WTC11 (cell line): ENCODE results near the gene PXN. TPM values are rescaled to one million over a fixed set of nuclear protein-coding genes. Genes with fewer than 3 reads are reported as not detected.

Source experiments
- ARID4B ChIP-seq: sonication (generic); formaldehyde crosslinking; IDR thresholded peaks from 2 replicates; pipeline ENCODE4 v1.8.0; 2023; ENCODE audit warnings: missing genetic modification reagents, mild to moderate bottlenecking, borderline replicate concordance
- ERG ChIP-seq: fragments of 250-450 bp; sonication (Bioruptor Pico); IDR thresholded peaks from 2 replicates; pipeline ENCODE4 v1.8.0; 2021; ENCODE audit warnings: mild to moderate bottlenecking
- MLX ChIP-seq: sonication (generic); formaldehyde crosslinking; IDR thresholded peaks from 2 replicates; pipeline ENCODE4 v1.8.1; 2023; ENCODE audit warnings: mild to moderate bottlenecking, missing genetic modification reagents, moderate library complexity
- NR2C2 ChIP-seq: sonication (generic); formaldehyde crosslinking; IDR thresholded peaks from 2 replicates; pipeline ENCODE4 v1.8.0; 2022; ENCODE audit warnings: mild to moderate bottlenecking, missing genetic modification reagents
- OVOL2 ChIP-seq: fragments of 250-450 bp; sonication (Bioruptor Pico); IDR thresholded peaks from 2 replicates; pipeline ENCODE4 v1.9.0; 2021; ENCODE audit warnings: mild to moderate bottlenecking, borderline replicate concordance
- PRRX2 ChIP-seq: fragments of 250-450 bp; sonication (Bioruptor Pico); IDR thresholded peaks from 2 replicates; pipeline ENCODE4 v1.8.0; 2021; ENCODE audit warnings: mild to moderate bottlenecking
- SMAD3 ChIP-seq: sonication (generic); formaldehyde crosslinking; IDR thresholded peaks from 2 replicates; pipeline ENCODE4 v1.8.0; 2022; ENCODE audit warnings: missing genetic modification reagents, mild to moderate bottlenecking, borderline replicate concordance
- TEAD1 ChIP-seq: sonication (generic); formaldehyde crosslinking; IDR thresholded peaks from 2 replicates; pipeline ENCODE4 v1.8.0; 2022; ENCODE audit warnings: mild to moderate bottlenecking, missing genetic modification reagents
- ZBTB43 ChIP-seq: sonication (generic); formaldehyde crosslinking; IDR thresholded peaks from 2 replicates; pipeline ENCODE4 v1.8.1; 2023; ENCODE audit warnings: mild to moderate bottlenecking, missing genetic modification reagents
- ZNF138 ChIP-seq: sonication (generic); formaldehyde crosslinking; conservative IDR thresholded peaks from 2 replicates; pipeline ENCODE4 v1.8.1; 2022; ENCODE audit warnings: mild to moderate bottlenecking, moderate library complexity, missing genetic modification reagents
- total RNA-seq: library from RNA; stranded (reverse); gene quantifications from 3 replicates; pipeline ENCODE4 v1.2.3, GENCODE V29; 2021
- TF ChIP-seq, protein P1 (sequence below): fragments of 250-450 bp; sonication (Bioruptor Pico); conservative IDR thresholded peaks from 2 replicates; pipeline ENCODE4 v1.9.0; 2021; ENCODE audit warnings: mild to moderate bottlenecking
- TF ChIP-seq, protein P2 (sequence below): sonication (generic); formaldehyde crosslinking; conservative IDR thresholded peaks from 2 replicates; pipeline ENCODE4 v1.8.1; 2023; ENCODE audit warnings: mild to moderate bottlenecking, low read depth, missing genetic modification reagents, moderate library complexity
- TF ChIP-seq, protein P3 (sequence below): sonication (generic); formaldehyde crosslinking; IDR thresholded peaks from 2 replicates; pipeline ENCODE4 v1.8.1; 2023; ENCODE audit warnings: mild to moderate bottlenecking, missing genetic modification reagents

The PXN gene
- total RNA-seq, 1 experiment from 2014 or later: 132 TPM

DNA sequence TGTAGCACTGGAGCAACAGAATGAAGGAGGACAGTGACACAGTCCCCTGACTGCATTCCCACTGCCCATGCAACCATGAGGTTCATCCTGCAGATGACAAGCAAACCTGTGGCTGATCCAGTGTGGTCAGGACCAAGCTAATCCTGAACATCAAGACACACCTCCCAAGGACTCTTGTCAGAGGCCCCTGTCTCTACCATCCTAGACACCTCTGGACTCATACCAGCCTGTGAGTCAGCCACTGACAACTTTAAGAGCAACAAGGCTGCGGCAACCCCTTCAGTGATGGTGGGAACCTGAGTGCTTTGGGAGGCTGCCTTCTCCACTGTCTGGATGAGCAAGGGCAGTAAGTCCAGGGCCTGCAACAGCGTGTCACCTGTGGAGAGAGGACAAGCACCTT is 95.6 kb downstream of the PXN start (continued):
- no peak for TF ChIP-seq ARID4B (CRISPR knock-in tag)
- TF ChIP-seq ERG (CRISPR knock-in tag): no peak
- no peak for TF ChIP-seq SMAD3 (CRISPR knock-in tag)
- TF ChIP-seq, protein P1, sequence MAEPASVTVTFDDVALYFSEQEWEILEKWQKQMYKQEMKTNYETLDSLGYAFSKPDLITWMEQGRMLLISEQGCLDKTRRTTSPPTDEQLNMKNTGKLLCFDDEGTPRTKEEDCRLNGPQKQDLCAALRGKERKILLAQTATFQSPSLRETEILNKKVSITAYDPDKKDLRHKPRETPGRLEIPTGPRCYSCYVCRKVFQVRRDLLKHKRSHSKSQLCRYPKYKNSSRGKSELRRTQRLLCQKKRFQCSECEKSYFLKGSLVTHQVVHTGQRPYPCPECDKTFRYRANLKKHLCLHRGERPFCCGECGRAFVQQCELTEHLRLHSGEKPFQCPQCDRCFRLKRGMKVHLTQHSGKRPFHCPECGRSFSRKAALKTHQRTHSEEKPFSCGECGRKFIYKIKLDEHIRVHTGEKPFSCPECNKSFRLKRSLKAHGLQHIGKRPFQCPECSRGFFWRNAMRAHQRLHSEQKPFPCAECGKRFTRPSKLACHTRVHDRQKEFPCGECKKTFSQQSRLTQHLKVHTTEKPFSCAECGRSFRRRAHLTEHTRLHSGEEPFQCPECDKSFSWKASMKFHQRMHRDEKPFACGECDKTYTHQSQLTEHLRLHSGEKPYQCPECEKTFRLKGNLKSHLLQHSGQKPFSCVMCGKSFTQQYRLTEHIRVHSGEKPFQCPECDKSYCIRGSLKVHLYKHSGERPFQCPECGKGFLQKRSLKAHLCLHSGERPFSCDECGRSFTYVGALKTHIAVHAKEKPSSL (CRISPR knock-in tag): no peak
- no peak for TF ChIP-seq MLX (CRISPR knock-in tag)
- TF ChIP-seq OVOL2 (CRISPR knock-in tag): no peak
- no peak for TF ChIP-seq PRRX2 (CRISPR knock-in tag)
- TF ChIP-seq NR2C2 (CRISPR knock-in tag): no peak
- TF ChIP-seq, protein P2, sequence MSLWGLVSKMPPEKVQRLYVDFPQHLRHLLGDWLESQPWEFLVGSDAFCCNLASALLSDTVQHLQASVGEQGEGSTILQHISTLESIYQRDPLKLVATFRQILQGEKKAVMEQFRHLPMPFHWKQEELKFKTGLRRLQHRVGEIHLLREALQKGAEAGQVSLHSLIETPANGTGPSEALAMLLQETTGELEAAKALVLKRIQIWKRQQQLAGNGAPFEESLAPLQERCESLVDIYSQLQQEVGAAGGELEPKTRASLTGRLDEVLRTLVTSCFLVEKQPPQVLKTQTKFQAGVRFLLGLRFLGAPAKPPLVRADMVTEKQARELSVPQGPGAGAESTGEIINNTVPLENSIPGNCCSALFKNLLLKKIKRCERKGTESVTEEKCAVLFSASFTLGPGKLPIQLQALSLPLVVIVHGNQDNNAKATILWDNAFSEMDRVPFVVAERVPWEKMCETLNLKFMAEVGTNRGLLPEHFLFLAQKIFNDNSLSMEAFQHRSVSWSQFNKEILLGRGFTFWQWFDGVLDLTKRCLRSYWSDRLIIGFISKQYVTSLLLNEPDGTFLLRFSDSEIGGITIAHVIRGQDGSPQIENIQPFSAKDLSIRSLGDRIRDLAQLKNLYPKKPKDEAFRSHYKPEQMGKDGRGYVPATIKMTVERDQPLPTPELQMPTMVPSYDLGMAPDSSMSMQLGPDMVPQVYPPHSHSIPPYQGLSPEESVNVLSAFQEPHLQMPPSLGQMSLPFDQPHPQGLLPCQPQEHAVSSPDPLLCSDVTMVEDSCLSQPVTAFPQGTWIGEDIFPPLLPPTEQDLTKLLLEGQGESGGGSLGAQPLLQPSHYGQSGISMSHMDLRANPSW (CRISPR knock-in tag): no peak
- TF ChIP-seq TEAD1 (CRISPR knock-in tag): no peak
- TF ChIP-seq, protein P3, sequence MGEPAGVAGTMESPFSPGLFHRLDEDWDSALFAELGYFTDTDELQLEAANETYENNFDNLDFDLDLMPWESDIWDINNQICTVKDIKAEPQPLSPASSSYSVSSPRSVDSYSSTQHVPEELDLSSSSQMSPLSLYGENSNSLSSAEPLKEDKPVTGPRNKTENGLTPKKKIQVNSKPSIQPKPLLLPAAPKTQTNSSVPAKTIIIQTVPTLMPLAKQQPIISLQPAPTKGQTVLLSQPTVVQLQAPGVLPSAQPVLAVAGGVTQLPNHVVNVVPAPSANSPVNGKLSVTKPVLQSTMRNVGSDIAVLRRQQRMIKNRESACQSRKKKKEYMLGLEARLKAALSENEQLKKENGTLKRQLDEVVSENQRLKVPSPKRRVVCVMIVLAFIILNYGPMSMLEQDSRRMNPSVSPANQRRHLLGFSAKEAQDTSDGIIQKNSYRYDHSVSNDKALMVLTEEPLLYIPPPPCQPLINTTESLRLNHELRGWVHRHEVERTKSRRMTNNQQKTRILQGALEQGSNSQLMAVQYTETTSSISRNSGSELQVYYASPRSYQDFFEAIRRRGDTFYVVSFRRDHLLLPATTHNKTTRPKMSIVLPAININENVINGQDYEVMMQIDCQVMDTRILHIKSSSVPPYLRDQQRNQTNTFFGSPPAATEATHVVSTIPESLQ (CRISPR knock-in tag): no peak
- no peak for TF ChIP-seq ZNF138 (CRISPR knock-in tag)
- TF ChIP-seq ZBTB43 (CRISPR knock-in tag): no peak
